ENCODE data around the gene GARIN5A.
A peak's percentile ranks its signal among the peaks of the same experiment; 100 is the strongest.

Gene GARIN5A

GRCh38 chr19:50509366-50509765 is 32.7 kb upstream of the GARIN5A start:
- no peak for DNase-seq

DNA sequence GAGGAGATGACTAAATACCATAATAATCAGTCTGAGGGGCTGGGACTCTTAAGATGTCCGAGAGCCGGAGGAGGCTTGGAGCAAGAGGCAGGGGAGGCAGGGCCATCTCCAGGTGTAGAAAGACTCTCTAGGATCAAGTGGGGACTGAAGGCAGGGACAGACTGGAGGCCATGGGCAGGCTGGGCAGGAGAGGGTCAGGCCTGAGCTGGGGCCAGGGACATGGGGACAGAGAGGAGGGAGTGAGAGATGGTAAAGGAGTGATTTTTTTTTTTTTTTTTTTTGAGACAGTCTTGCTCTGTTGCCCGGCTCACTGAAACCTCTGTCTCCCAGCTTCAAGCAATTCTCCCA is 32.2 kb upstream of the GARIN5A start:
- DNase-seq: no peak

GRCh38 chr19:50507376-50507775 is 30.7 kb upstream of the GARIN5A start:
- no peak for DNase-seq

DNA sequence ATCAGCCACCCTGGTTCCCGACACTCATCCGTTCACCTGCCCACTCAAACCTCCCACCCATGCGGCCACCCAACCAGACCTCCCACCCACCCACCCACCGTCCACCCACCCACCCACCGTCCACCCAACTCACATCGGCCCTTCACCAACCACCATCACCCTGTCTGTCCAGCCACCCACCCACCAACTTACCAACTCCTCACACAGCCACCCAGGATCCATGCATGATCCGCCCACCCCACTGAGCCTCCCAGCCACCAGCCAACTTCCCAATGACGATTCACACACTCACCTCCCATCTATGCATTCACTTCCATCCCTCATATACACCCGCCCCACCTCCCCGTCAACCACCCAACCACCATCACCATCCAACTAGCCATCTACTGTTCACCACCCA is 30.1 kb upstream of the GARIN5A start:
- DNase-seq: no peak

DNA sequence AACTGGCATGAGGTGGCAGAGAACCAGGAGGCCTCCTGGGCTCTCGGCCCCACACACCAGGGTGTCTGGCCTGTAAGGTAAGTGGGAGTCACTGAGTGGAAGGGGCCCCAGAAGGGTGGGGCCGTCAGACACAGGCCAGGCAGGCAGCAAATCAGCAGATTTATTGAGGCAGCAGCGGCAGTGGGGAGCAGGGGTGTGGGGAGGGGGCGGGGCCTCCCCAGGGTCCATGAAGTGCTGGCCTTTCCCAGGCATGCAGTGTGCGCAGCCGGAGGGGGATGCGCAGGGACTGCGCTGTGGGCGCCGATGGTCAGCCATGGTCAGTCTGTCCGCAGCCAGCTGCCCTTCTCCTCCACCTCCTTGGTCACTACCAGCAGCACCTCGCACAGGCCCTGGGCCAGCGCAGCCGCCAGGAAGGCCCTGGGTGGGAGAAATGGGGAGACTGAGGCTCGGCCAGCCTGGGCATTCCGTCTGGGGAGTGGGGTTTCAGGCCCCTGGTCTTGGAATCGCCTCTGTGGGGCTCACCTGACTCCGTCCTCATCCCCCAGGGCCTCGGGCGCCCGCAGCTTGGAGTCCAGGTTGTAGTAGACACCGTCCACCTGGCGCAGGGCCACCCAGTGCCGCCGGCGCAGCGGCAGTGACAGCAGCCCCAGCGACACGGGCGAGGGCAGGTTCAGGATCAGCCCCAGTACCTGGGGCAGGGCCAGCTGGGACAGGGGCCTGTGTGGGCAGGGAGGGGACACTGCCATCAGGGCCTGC is 29.4 kb upstream of the GARIN5A start:
- no peak for DNase-seq

DNA sequence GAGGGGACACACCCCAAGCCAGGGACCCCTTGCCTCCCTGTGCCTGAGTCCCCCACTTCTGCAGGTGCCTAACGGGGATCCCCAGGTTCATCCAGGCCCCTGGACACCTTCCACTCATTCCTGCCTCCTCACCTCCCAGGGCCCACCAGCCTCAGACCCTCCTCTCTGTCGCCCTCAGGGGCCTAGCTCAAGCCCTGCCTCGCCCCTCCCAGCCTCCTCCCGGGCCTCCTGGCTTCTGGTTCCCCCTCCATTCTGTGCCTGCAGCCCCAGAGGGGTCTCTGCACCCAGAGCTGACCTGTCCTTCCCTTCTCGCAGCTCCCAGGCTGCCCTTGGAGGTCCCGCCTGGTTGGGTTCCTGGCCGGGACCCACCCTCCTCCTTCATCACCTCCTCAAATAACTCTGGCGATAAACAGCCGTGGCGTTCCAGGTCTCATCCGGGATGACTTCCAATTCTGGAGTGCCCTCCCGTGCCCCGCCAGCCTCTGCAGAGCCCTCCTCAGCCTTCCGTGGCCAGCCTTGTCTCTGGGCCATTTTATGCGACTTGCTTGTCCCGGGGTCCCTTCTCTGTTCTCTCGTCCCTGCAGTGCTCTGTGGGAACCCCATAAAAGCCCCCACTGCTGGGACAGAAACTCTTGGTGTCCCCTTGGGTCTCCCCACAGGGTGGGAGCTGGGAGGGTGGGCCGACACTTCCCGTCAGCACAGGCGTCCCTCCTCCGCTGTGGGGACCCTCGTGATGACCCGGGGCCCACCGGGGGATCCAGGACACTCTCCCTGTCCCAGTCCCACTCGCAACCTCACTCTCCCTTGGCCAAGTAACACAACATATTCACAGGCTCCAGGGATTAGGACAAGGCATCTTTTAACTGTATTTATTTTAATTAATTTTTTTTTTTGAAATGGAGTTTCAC is 25.2 kb upstream of the GARIN5A start:
- DNase-seq: no peak

- DNase-seq: no peak
Observed at GRCh38 chr19:50501186-50501567, 24.5 kb upstream of the GARIN5A start.

DNA sequence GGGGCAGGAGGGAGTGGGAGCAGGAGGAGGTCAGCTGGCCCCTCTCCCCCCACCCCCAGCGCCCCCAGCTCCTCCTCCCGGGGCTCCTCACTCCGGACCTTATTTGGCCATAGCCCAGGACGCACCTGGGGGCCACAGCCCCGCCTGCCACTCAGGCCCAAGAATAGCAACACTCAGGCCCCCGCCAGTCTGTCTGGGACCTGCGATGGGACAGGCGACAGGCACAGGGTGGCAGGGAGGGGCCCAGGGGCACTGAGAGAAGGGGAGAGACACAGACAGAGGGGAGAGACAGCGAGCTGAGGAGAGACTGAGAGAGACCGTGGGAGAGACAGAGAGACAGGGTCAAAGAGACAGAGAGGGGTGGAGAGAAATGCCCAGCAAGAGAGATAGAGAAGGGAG is 24.1 kb upstream of the GARIN5A start:
- DNase-seq: peak in 1 of 58 donors; percentile 42

DNA sequence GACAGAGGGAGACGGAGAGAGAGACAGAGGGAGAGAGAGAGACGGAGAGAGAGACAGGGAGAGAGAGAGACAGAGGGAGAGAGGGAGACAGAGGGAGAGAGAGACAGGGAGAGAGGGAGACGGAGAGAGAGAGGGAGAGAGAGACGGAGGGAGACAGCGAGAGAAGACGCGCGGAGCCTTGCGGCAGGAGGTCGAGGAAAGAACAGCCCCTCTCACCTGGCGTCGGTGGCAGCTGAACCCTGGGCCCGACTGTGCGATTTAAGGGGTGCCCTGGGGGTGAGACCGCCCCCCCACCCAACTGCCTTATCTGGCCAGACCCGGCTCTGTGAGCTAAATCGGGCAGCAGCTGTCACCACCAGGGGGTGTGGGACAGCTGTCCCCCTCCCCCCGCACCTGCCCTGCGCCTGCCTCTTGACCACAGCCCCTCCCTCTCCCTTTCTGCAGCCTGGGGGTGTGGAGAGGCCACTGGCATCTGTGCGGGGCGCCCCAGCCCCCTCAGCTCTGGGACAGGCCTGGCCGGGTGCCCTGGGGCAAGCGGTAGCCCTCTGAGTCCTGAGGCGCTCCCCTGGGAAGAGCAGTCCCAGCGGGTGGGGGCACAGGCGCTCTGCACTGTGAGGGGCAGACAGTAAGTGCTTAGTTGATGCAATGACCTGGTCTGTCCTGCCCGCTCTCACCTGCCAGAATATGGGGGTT is 23.6 kb upstream of the GARIN5A start:
- DNase-seq: peak in 24 of 58 donors; percentile 24 to 80 (median 46)

DNA sequence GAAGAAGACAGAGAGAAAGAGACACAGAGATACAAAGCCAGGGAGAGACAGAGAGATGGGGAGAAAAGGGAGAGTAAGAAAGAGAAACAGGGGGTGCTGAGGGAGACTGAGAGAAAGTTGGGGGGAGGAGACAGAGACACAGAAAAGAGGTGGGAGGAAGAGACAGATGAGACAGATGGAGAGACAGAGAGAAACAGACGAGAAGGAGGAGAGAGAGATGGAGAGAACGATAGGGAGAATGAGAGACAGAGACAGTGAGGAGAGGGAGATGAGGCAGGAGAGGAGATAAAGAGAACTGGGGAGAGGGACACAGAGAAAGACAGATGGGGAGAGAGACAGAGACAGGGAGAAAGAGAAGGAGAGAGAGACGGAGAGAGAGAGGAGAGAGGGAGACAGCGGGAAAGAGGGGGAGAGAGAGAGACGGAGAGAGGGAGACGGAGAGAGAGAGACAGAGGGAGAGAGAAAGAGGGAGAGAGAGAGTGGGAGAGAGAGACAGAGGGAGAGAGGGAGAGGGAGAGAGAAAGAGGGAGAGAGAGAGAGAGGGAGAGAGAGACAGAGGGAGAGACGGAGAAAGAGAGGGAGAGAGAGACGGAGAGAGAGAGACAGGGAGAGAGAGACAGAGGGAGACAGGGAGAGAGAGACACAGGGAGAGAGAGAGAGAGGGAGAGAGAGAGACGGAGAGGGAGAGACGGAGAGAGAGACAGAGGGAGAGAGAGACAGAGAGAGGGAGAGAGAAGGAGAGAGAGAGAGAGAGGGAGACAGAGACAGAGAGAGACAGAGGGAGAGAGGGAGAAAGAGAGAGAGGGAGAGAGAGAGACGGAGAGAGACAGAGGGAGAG is 21.8 kb upstream of the GARIN5A start:
- no peak for DNase-seq

GRCh38 chr19:50497022-50497405 is 20.4 kb upstream of the GARIN5A start:
- DNase-seq: no peak

GRCh38 chr19:50496189-50497021 is 19.8 kb upstream of the GARIN5A start:
- peak in 55 of 58 donors; percentile 38 to 97 (median 88) for DNase-seq

DNA sequence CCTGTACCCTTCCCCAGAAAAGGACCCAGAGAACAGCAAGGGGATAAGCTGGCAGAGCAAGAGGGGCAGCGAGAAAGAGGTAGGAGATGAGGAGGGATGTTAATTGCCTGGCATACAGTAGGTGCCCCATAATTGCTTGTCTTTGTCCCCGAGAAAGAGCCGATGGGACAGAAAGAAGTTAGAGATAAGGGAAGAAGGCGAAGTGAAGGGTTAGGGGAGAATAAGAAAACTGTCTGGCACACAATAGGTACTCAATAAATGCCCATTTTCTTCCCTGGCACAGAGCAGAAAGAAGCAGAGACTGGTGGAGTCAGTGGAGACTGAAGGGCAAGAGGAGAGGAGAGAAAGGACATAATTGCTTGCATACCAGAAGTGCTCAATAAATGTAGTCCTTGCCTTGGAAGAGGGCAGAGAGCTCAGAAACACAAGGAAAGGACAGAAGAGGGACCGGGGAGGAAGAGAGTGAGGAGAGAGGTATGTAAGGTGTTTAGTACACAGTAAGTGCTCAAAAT is 18.4 kb upstream of the GARIN5A start:
- no peak for DNase-seq

DNA sequence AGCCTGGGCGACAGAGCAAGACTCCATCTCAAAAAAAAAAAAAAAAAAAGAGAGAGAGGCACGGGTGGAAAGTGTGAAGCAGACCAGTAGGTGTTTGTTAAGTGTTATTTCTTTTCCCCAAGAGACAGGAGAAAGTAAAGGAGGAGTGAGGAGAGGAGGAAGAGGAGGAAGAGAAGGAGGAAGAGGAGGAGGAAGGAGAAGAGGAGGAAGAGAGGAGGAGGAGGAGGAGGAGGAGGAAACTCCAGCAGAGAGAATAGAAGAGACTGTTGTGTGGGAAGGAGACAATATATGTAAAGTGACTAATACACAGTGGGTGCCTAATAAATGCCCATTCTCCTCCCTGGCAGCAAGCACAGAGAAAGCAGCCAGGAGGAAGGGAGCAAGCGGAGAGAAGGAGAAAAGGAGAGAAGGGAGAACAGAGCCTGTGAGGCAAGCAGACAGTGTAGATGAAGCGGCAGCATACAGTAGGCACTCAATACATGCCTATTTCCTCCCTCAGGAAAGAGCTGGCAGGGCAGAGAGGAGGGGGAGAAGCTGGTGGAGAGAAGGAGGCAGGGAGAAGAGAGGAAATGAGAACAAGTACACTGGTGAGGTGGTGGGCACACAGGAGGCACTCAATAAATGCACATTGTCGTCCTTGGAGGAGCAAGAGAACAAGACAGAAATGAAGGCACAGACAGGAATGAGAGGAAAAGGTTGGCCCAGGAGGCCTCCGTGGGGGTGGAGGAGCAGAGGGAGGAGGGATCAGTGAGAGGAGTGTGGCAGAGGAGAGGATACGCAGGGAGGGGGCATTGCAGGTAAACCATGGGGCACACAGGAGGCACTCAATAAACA is 17.8 kb upstream of the GARIN5A start:
- no peak for DNase-seq

- no peak for DNase-seq
Observed at GRCh38 chr19:50493171-50493570, 16.5 kb upstream of the GARIN5A start.

GRCh38 chr19:50492303-50493052 is 15.8 kb upstream of the GARIN5A start:
- peak in 5 of 58 donors; percentile 13 to 61 (median 28) for DNase-seq

DNA sequence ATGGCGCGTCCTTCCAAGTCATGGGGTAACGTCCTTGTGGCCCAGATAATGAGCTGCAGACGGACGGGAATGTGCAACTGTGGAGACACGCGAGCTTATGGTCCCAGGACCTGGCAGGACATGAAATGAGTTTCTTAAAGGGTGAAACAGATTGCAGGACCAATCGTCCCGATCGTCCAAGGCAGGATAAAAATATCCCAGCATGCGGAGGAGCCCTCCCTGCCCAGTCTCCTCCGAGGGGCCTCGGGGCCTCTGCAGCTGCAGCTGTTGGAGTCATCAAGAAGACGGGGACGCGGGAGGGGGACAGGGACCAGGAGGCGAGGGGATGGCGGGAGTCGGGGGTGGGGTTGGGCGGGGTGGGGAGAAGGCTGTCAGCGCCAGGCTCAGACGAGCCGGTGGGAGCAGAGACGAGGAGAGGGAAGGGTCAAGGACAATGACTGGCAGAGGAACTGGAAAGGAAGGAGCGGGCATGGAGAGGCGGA is 14.4 kb upstream of the GARIN5A start:
- DNase-seq: peak in 4 of 58 donors; percentile 21 to 42 (median 30)

GRCh38 chr19:50490411-50490811 is 13.8 kb upstream of the GARIN5A start:
- DNase-seq: no peak

Data from anterior cingulate cortex (tissue), 58 donors.